Mononuclear cell (primary cell): ENCODE data around the gene TM9SF4. TPM values are rescaled to one million over a fixed set of nuclear protein-coding genes. Genes with fewer than 3 reads are reported as not detected.

Source experiments
- H3K27me3 ChIP-seq: 2 replicates; pipeline ENCODE4 v1.6.0; 2011; ENCODE audit warnings: low read length, control low read depth; ENCODE audit not compliant: insufficient read depth
- H3K4me1 ChIP-seq: 2 replicates; pipeline ENCODE4 v1.5.1; 2011; ENCODE audit warnings: mild to moderate bottlenecking, low read length, control low read depth; ENCODE audit not compliant: insufficient read depth
- H3K4me3 ChIP-seq: 2 replicates; pipeline ENCODE4 v1.5.1; 2011; ENCODE audit warnings: mild to moderate bottlenecking, low read length, moderate library complexity
- H3K9me3 ChIP-seq: 2 replicates; pipeline ENCODE4 v1.5.1; 2011; ENCODE audit warnings: low read depth, mild to moderate bottlenecking, control low read depth, low read length
- total RNA-seq: library from RNA; depleted of rRNA; stranded (reverse); fragments of >200 nt; gene quantifications from one replicate; pipeline ENCODE4 v1.2.3, GENCODE V29; 2012

The TM9SF4 gene
- total RNA-seq, 1 donor, result 20.5 TPM

- H3K4me3 ChIP-seq, result no peak overlapping the region
- H3K4me1 ChIP-seq, result no peaks in the 10 kb centered on the region
- H3K9me3 ChIP-seq, result no peaks in the 10 kb centered on the region
- no peaks in the 10 kb centered on the region for H3K27me3 ChIP-seq
Observed at GRCh38 chr20:32130352-32130751, 20.8 kb downstream of the TM9SF4 start.

- H3K4me1 ChIP-seq, result no peaks in the 10 kb centered on the region
- no peak overlapping the region for H3K4me3 ChIP-seq
- H3K27me3 ChIP-seq, result no peaks in the 10 kb centered on the region
- H3K9me3 ChIP-seq, result no peaks in the 10 kb centered on the region
Observed at GRCh38 chr20:32130965-32131364, 21.5 kb downstream of the TM9SF4 start.

- H3K27me3 ChIP-seq, result no peaks in the 10 kb centered on the region
- no peaks in the 10 kb centered on the region for H3K4me1 ChIP-seq
- no peak overlapping the region for H3K4me3 ChIP-seq
- H3K9me3 ChIP-seq, result no peaks in the 10 kb centered on the region
Observed at GRCh38 chr20:32132911-32133549, 23.5 kb downstream of the TM9SF4 start.

GRCh38 chr20:32134026-32134425 is 24.5 kb downstream of the TM9SF4 start:
- Histone ChIP-seq H3K9me3 (no peaks in the 10 kb centered on the region), H3K4me1 (no peaks in the 10 kb centered on the region), H3K27me3 (no peaks in the 10 kb centered on the region), H3K4me3 (no peak overlapping the region)

GRCh38 chr20:32135983-32136515 is 26.5 kb downstream of the TM9SF4 start:
- H3K9me3 ChIP-seq, result no peaks in the 10 kb centered on the region
- H3K4me1 ChIP-seq, result no peaks in the 10 kb centered on the region
- H3K4me3 ChIP-seq, result no peak overlapping the region
- no peaks in the 10 kb centered on the region for H3K27me3 ChIP-seq

- H3K9me3 ChIP-seq, result no peaks in the 10 kb centered on the region
- no peak overlapping the region for H3K4me3 ChIP-seq
- no peaks in the 10 kb centered on the region for H3K27me3 ChIP-seq
- no peaks in the 10 kb centered on the region for H3K4me1 ChIP-seq
Observed at GRCh38 chr20:32138921-32139320, 29.4 kb downstream of the TM9SF4 start.

GRCh38 chr20:32139947-32140346 is 30.4 kb downstream of the TM9SF4 start:
- H3K27me3 ChIP-seq, result no peaks in the 10 kb centered on the region
- H3K4me3 ChIP-seq, result no peak overlapping the region
- no peaks in the 10 kb centered on the region for H3K4me1 ChIP-seq

GRCh38 chr20:32140603-32141002 is 31.1 kb downstream of the TM9SF4 start:
- no peaks in the 10 kb centered on the region for H3K4me1 ChIP-seq
- H3K9me3 ChIP-seq, result no peaks in the 10 kb centered on the region
- H3K4me3 ChIP-seq, result no peak overlapping the region
- no peaks in the 10 kb centered on the region for H3K27me3 ChIP-seq

More at GRCh38 chr20:32139947-32140346, 30.4 kb downstream of the TM9SF4 start:
- H3K9me3 ChIP-seq, result no peaks in the 10 kb centered on the region

GRCh38 chr20:32141465-32141980 is 32.0 kb downstream of the TM9SF4 start:
- no peaks in the 10 kb centered on the region for H3K9me3 ChIP-seq
- H3K4me1 ChIP-seq, result no peaks in the 10 kb centered on the region
- H3K27me3 ChIP-seq, result no peaks in the 10 kb centered on the region
- no peak overlapping the region for H3K4me3 ChIP-seq

GRCh38 chr20:32142088-32142487 is 32.6 kb downstream of the TM9SF4 start:
- Histone ChIP-seq H3K4me3 (no peak overlapping the region), H3K4me1 (no peaks in the 10 kb centered on the region), H3K9me3 (no peaks in the 10 kb centered on the region), H3K27me3 (no peaks in the 10 kb centered on the region)

GRCh38 chr20:32142991-32143390 is 33.5 kb downstream of the TM9SF4 start:
- no peaks in the 10 kb centered on the region for H3K4me1 ChIP-seq
- no peak overlapping the region for H3K4me3 ChIP-seq

GRCh38 chr20:32144898-32145662 is 35.6 kb downstream of the TM9SF4 start:
- Histone ChIP-seq H3K27me3 (no peaks in the 10 kb centered on the region), H3K4me1 (no peaks in the 10 kb centered on the region), H3K9me3 (no peaks in the 10 kb centered on the region), H3K4me3 (no peak overlapping the region)

More at GRCh38 chr20:32142991-32143390, 33.5 kb downstream of the TM9SF4 start:
- H3K27me3 ChIP-seq, result no peaks in the 10 kb centered on the region
- no peaks in the 10 kb centered on the region for H3K9me3 ChIP-seq

- Histone ChIP-seq H3K4me3 (no peak overlapping the region), H3K9me3 (no peaks in the 10 kb centered on the region), H3K27me3 (no peaks in the 10 kb centered on the region), H3K4me1 (peaks cover 3% of the 10 kb centered on the region)
Observed at GRCh38 chr20:32149566-32150170, 40.2 kb downstream of the TM9SF4 start.

GRCh38 chr20:32150291-32150848 is 40.9 kb downstream of the TM9SF4 start:
- peaks cover 8% of the 10 kb centered on the region for H3K4me1 ChIP-seq
- no peaks in the 10 kb centered on the region for H3K27me3 ChIP-seq
- no peaks in the 10 kb centered on the region for H3K9me3 ChIP-seq
- H3K4me3 ChIP-seq, result no peak overlapping the region
